K562 (cell line): ENCODE data around the gene TMEM185A. TPM values are rescaled to one million over a fixed set of nuclear protein-coding genes. Genes with fewer than 3 reads are reported as not detected.

Source experiments
- ATAC-seq: fragments of 200-7000 bp; cut with Tn5 transposase; 3 replicates; pipeline ENCODE4 v1.9.1; 2020; ENCODE audit warnings: moderate library complexity
- BruUV-seq: library from RNA; stranded (reverse); fragments of 400-500 nt; replicated peaks from 2 replicates; lab custom pipeline; 2021; lab: Mats Ljungman, UMichigan
- CTCF ChIA-PET: fragments of 300-600 bp; formaldehyde crosslinking; extraction: SDS; loops from one replicate; lab custom pipeline; 2021; ENCODE audit warnings: low intra/inter-chr PET ratio; lab: Yijun Ruan, JAX
- POLR2A ChIA-PET: fragments of 300-600, 350-650 bp; sonication (Branson Sonifier 250); formaldehyde crosslinking; extraction: SDS; loops from one replicate; lab custom pipeline; 2021; ENCODE audit warnings: antibody characterized with exemption, inconsistent platforms; lab: Yijun Ruan, JAX
- DNase-seq, 4 experiments: peaks; one replicate each; pipeline versions ENCODE4 v3.0.0 to v3.0.0-alpha.2; 2011 to 2018; ENCODE audit warnings: low spot score in 3 of 4, mixed read lengths in 3 of 4; ENCODE audit errors: extremely low read depth in 1 of 4
- FAIRE-seq: peaks from 2 replicates; lab custom pipeline; 2011; peaks lifted over from hg19 to GRCh38; lab: Jason Lieb, UNC
- H2AFZ ChIP-seq: 2 replicates; pipeline ENCODE4 v1.6.0; 2011; ENCODE audit warnings: low read depth, low read length, control low read depth, inconsistent platforms
- H3K27ac ChIP-seq: fragments of 200-600 bp; 3 replicates; pipeline ENCODE4 v1.8.0; 2011; ENCODE audit warnings: low read depth, mild to moderate bottlenecking, control low read depth, inconsistent platforms, low read length, moderate library complexity, mixed read lengths; ENCODE audit errors: extremely low read depth
- H3K27me3 ChIP-seq, 2 experiments: fragments of 300-600 bp in 1 of 2; 2 replicates in 1 of 2; 3 replicates in 1 of 2; pipeline versions ENCODE4 v1.6.0 to v1.8.0; 2011; ENCODE audit warnings: inconsistent platforms in 2 of 2, low read length in 2 of 2, mild to moderate bottlenecking in 1 of 2, mixed read lengths in 1 of 2, moderate library complexity in 1 of 2; ENCODE audit not compliant: control insufficient read depth in 2 of 2, insufficient read depth in 2 of 2
- H3K36me3 ChIP-seq: fragments of 300-600 bp; 3 replicates; pipeline ENCODE4 v1.8.0; 2011; ENCODE audit warnings: mild to moderate bottlenecking, low read length, inconsistent platforms; ENCODE audit not compliant: control insufficient read depth, insufficient read depth
- H3K4me1 ChIP-seq, 2 experiments: fragments of 200-600 bp in 1 of 2; replicated peaks in 1 of 2; 2 replicates in 1 of 2; 3 replicates in 1 of 2; pipeline versions ENCODE4 v1.5.1 to v1.8.0; 2011; ENCODE audit warnings: inconsistent platforms in 2 of 2, low read length in 2 of 2, mild to moderate bottlenecking in 1 of 2, mixed read lengths in 1 of 2, moderate library complexity in 1 of 2; ENCODE audit not compliant: control insufficient read depth in 2 of 2, insufficient read depth in 2 of 2
- H3K4me2 ChIP-seq: 2 replicates; pipeline ENCODE4 v1.6.1; 2011; ENCODE audit warnings: low read length, control low read depth, inconsistent platforms, mixed read lengths; ENCODE audit not compliant: insufficient read depth
- H3K4me3 ChIP-seq: fragments of 200-600 bp; sonication (generic), shearing (Covaris generic); 2 replicates; pipeline ENCODE4 v1.5.1; 2016; ENCODE audit warnings: control low read depth, inconsistent platforms
- H3K79me2 ChIP-seq: fragments of 200-600 bp; 3 replicates; pipeline ENCODE4 v1.8.0; 2011; ENCODE audit warnings: low read length, inconsistent platforms; ENCODE audit not compliant: control insufficient read depth, insufficient read depth
- H3K9ac ChIP-seq, 2 experiments: 2 replicates each; pipeline versions ENCODE4 v1.6.0 to v1.6.1; 2011; ENCODE audit warnings: low read depth in 2 of 2, low read length in 2 of 2, control low read depth in 1 of 2, inconsistent platforms in 1 of 2, mild to moderate bottlenecking in 1 of 2, mixed read lengths in 1 of 2; ENCODE audit not compliant: insufficient read depth in 1 of 2
- H3K9me1 ChIP-seq: one replicate; pipeline ENCODE4 v1.6.0; 2011; ENCODE audit warnings: inconsistent platforms, mild to moderate bottlenecking, low read length, moderate library complexity; ENCODE audit not compliant: control insufficient read depth, insufficient read depth
- H3K9me3 ChIP-seq: replicated peaks from 2 replicates; pipeline ENCODE4 v1.5.1; 2011; ENCODE audit warnings: low read depth, low read length, inconsistent platforms; ENCODE audit not compliant: control insufficient read depth, insufficient read depth
- H4K20me1 ChIP-seq: replicated peaks from 2 replicates; pipeline ENCODE4 v1.6.1; 2011; ENCODE audit warnings: low read length, inconsistent platforms, mixed read lengths; ENCODE audit not compliant: control insufficient read depth, insufficient read depth
- ATF7 ChIP-seq: fragments of 450-650 bp; IDR thresholded peaks from 2 replicates; pipeline ENCODE4 v1.7.1; 2014; ENCODE audit warnings: mild to moderate bottlenecking, moderate library complexity
- FOXJ2 ChIP-seq: fragments of 200-800 bp; sonication (Bioruptor generic); IDR thresholded peaks from 2 replicates; pipeline ENCODE4 v1.6.1; 2016; ENCODE audit warnings: missing genetic modification characterization, missing compliant biosample characterization
- HMBOX1 ChIP-seq: sonication (generic); IDR thresholded peaks from 2 replicates; pipeline ENCODE4 v1.6.1; 2016
- HNRNPH1 ChIP-seq: fragments of 200-400 bp; formaldehyde crosslinking; optimal IDR thresholded peaks from 2 replicates; pipeline ENCODE3; 2017; ENCODE audit warnings: low read depth, mild to moderate bottlenecking, low read length, moderate library complexity
- SIRT6 ChIP-seq: IDR thresholded peaks from one replicate; pipeline ENCODE4 v1.6.1; 2012; ENCODE audit warnings: low read depth, mild to moderate bottlenecking, control low read depth, inconsistent platforms, low read length, moderate library complexity
- TAF1 ChIP-seq: IDR thresholded peaks from 2 replicates; pipeline ENCODE4 v1.6.1; 2011; ENCODE audit warnings: mild to moderate bottlenecking, low read length, moderate library complexity; ENCODE audit not compliant: insufficient read depth, control insufficient read depth, severe bottlenecking; ENCODE audit errors: extremely low read depth
- TBL1XR1 ChIP-seq, 2 experiments: IDR thresholded peaks; 2 replicates each; pipeline ENCODE4 v1.6.1; 2012; ENCODE audit warnings: improper control_type of control experiment in 2 of 2, low read length in 2 of 2, mild to moderate bottlenecking in 1 of 2
- ZFX ChIP-seq: sonication (generic); formaldehyde crosslinking; IDR thresholded peaks from 2 replicates; pipeline ENCODE4 v1.8.0; 2022; ENCODE audit warnings: mild to moderate bottlenecking, missing genetic modification reagents, moderate library complexity
- ZNF197 ChIP-seq: fragments of 200-800 bp; sonication (Bioruptor generic); IDR thresholded peaks from 2 replicates; pipeline ENCODE4 v1.6.1; 2016; ENCODE audit warnings: low read depth, missing genetic modification characterization, missing compliant biosample characterization
- ZNF431 ChIP-seq: sonication (generic); formaldehyde crosslinking; IDR thresholded peaks from 2 replicates; pipeline ENCODE4 v1.8.0; 2022; ENCODE audit warnings: mild to moderate bottlenecking, missing genetic modification reagents
- WGBS: fragments of 100-300 bp; shearing (Covaris generic); methylation state at CpG from one replicate; pipeline ENCODE4 v1.1.6; 2016; ENCODE audit warnings: low coverage, mixed read lengths; ENCODE audit not compliant: insufficient coverage; ENCODE audit errors: missing lambda C conversion rate; 5-methylcytosine and 5-hydroxymethylcytosine counted together
- in situ Hi-C: fragments of 300-500 bp; cut with MboI; formaldehyde crosslinking; loops from 4 replicates; pipeline ENCODE4 v1.15.0; 2018; ENCODE audit warnings: inconsistent platforms, mixed read lengths
- intact Hi-C: fragments of 100-400 bp; cut with micrococcal nuclease; formaldehyde crosslinking; loops from 2 replicates; pipeline ENCODE4 v1.14.2; 2022
- polyA plus RNA-seq, 8 experiments: library from polyadenylated mRNA; depleted of rRNA in 4 of 8; stranded (reverse) in 5 of 8; unstranded in 3 of 8; fragments of >200 nt; fragmentation: Nextera tagmentation in 2 of 8; fragmentation: Illumina TruSeq in 1 of 8; extraction: Ambion mirVana in 2 of 8; extraction: Trizol in 1 of 8; gene quantifications; 2 replicates each; pipeline versions ENCODE4 v1.2.1 to v1.2.3, GENCODE V29; 2011 to 2014; ENCODE audit warnings: inconsistent platforms in 1 of 8, missing spikeins in 1 of 8
- total RNA-seq, 7 experiments: library from RNA; depleted of rRNA in 6 of 7; stranded (reverse); fragments of >200 nt in 6 of 7; fragmentation: Illumina TruSeq in 2 of 7; extraction: Trizol in 2 of 7; gene quantifications; 2 replicates each; pipeline versions ENCODE4 v1.2.1 to v1.2.3, GENCODE V29; 2011 to 2021; ENCODE audit warnings: low replicate concordance in 1 of 7

TMEM185A gene
- total and polyA plus RNA-seq, 9 of the 15 experiments (the other 6 are each of a cell fraction or from before 2014, with no cell fraction given), result 0.97 to 13.7 (median 5.4) TPM

- no peaks in the 10 kb centered on the region for H3K9me3 ChIP-seq
- no peak for TF ChIP-seq ATF7
- TF ChIP-seq TAF1, result no peak
- TF ChIP-seq ZNF431 (CRISPR knock-in tag), result no peak
- no peak for TF ChIP-seq HNRNPH1
- no peak for TF ChIP-seq ZFX
- TF ChIP-seq HMBOX1, result no peak
- no peak for TF ChIP-seq SIRT6
- no peak for TF ChIP-seq FOXJ2 (tag)
- TF ChIP-seq ZNF197, result no peak
- TF ChIP-seq TBL1XR1 (IDR thresholded peaks at IDR 0.05; ENCODE audit: low read length in 2 of 2), result no peak
- TF ChIP-seq, all 486 proteins: peak for 0
- BruUV-seq, result no TSS peak
- no peak for FAIRE-seq
- H3K79me2 ChIP-seq, result peaks cover 2% of the 10 kb centered on the region; the same call in 1 of the 3 replicates
- no peak for ATAC-seq
- peaks cover 4% of the 10 kb centered on the region; the same call in 1 of the 2 replicates for H4K20me1 ChIP-seq
- intact Hi-C loops (no loop called here), in situ Hi-C loops (loop anchor here (25.0 kb wide), 1 partner anchor 116 kb away; the partner anchor contains the start of gene IDS)
- H3K9ac ChIP-seq, result no peak overlapping the region
- H2AFZ ChIP-seq, result no peak overlapping the region
- no peaks in the 10 kb centered on the region for H3K9me1 ChIP-seq
- POLR2A ChIA-PET, result no interaction called here
- H3K4me2 ChIP-seq, result no peak overlapping the region
- CTCF ChIA-PET, result no interaction called here
- H3K4me1 ChIP-seq, result peaks cover 0 to 11% of the 10 kb centered on the region in 2 experiments; a peak in 2 of 5 replicates
- 29% methylated on average over 2 of the region's 2 CpGs for WGBS
- H3K36me3 ChIP-seq, result no peaks in the 10 kb centered on the region
- H3K27ac ChIP-seq, result no peak overlapping the region
- H3K27me3 ChIP-seq, result peaks cover 0 to 9% of the 10 kb centered on the region in 2 experiments; a peak in 2 of 5 replicates
- H3K4me3 ChIP-seq, result no peak overlapping the region
- no peak for DNase-seq
These were observed 2.8 kb downstream of the TMEM185A start for GRCh38 chrX:149628768-149629167.
